Common myeloid progenitor, CD34-positive (primary cell): Measurements from ENCODE around the gene TMEM135.

Experiments used
- CTCF ChIA-PET: fragments of 350-600 bp; sonication (Branson Sonifier 250); formaldehyde crosslinking; loops from one replicate; lab custom pipeline; 2021; ENCODE audit warnings: antibody characterized with exemption; lab: Charles Lee
- POLR2A ChIA-PET: fragments of 350-600 bp; sonication (Branson Sonifier 250); formaldehyde crosslinking; loops from one replicate; lab custom pipeline; 2021; ENCODE audit warnings: antibody characterized with exemption; lab: Charles Lee
- DNase-seq, 3 donors: peaks; one replicate each; pipeline versions ENCODE4 v3.0.0 to v3.0.0-alpha.2; 2013
- H3K27ac ChIP-seq, 2 experiments: 1 replicate in 1 of 2; 2 replicates in 1 of 2; pipeline ENCODE4 v1.7.0; 2013; ENCODE audit warnings: inconsistent platforms in 2 of 2, low read length in 2 of 2, mild to moderate bottlenecking in 2 of 2, low read depth in 1 of 2, moderate library complexity in 1 of 2; ENCODE audit not compliant: severe bottlenecking in 2 of 2, insufficient read depth in 1 of 2, poor library complexity in 1 of 2
- H3K27me3 ChIP-seq, 5 experiments: replicated peaks in 2 of 5; 1 replicate in 3 of 5; 2 replicates in 2 of 5; pipeline versions ENCODE4 v1.6.1 to v1.7.0; 2013; ENCODE audit warnings: low read length in 4 of 5, mild to moderate bottlenecking in 2 of 5, moderate library complexity in 2 of 5, inconsistent platforms in 1 of 5; ENCODE audit not compliant: insufficient read depth in 5 of 5, control insufficient read depth in 4 of 5
- H3K36me3 ChIP-seq, 4 experiments: 1 replicate in 2 of 4; 2 replicates in 2 of 4; pipeline versions ENCODE4 v1.6.1 to v1.7.0; 2013; ENCODE audit warnings: low read length in 3 of 4, control low read depth in 1 of 4, mild to moderate bottlenecking in 1 of 4; ENCODE audit not compliant: control insufficient read depth in 4 of 4, insufficient read depth in 4 of 4
- H3K4me1 ChIP-seq, 4 experiments: 1 replicate in 3 of 4; 2 replicates in 1 of 4; pipeline versions ENCODE4 v1.6.1 to v1.7.1; 2013; ENCODE audit warnings: low read length in 3 of 4, mild to moderate bottlenecking in 3 of 4, control low read depth in 1 of 4, inconsistent platforms in 1 of 4, moderate library complexity in 1 of 4; ENCODE audit not compliant: control insufficient read depth in 4 of 4, insufficient read depth in 4 of 4; ENCODE audit errors: control extremely low read depth in 1 of 4
- H3K4me3 ChIP-seq, 7 experiments: 1 replicate in 4 of 7; 2 replicates in 3 of 7; pipeline versions ENCODE4 v1.5.1 to v1.7.0; 2013; ENCODE audit warnings: mild to moderate bottlenecking in 7 of 7, low read length in 6 of 7, moderate library complexity in 6 of 7, inconsistent platforms in 2 of 7, low read depth in 2 of 7, control low read depth in 1 of 7; ENCODE audit not compliant: insufficient read depth in 4 of 7, control insufficient read depth in 1 of 7; ENCODE audit errors: extremely low read depth in 1 of 7
- H3K9me3 ChIP-seq, 5 experiments: 1 replicate in 4 of 5; 2 replicates in 1 of 5; pipeline versions ENCODE4 v1.6.1 to v1.7.1; 2013; ENCODE audit warnings: low read length in 4 of 5, mild to moderate bottlenecking in 2 of 5, inconsistent platforms in 1 of 5, low read depth in 1 of 5, moderate library complexity in 1 of 5; ENCODE audit not compliant: control insufficient read depth in 4 of 5, insufficient read depth in 2 of 5; ENCODE audit errors: control extremely low read depth in 1 of 5
- WGBS: methylation state at CpG from one replicate; pipeline ENCODE4 v1.1.5; 2013; ENCODE audit not compliant: insufficient coverage; 5-methylcytosine and 5-hydroxymethylcytosine counted together

Gene TMEM135

GRCh38 chr11:87300640-87301380 is 263.1 kb downstream of the TMEM135 start:
- CTCF ChIA-PET: interaction anchor here (0.6 to 3.4 kb wide), 9 partner anchors 9 to 376 kb away, joined by 3 to 10 read pairs (median 3); partner anchors contain the start of gene FZD4
- no peak overlapping the region for H3K27ac ChIP-seq
- WGBS: 100% methylated on average over 2 of the region's 3 CpGs
- POLR2A ChIA-PET: no interaction called here
- peaks cover 0 to 3% (median 0%) of the 10 kb centered on the region in 5 experiments for H3K9me3 ChIP-seq
- no peak overlapping the region for H3K4me3 ChIP-seq
- H3K4me1 ChIP-seq: no peaks in the 10 kb centered on the region
- H3K27me3 ChIP-seq: no peaks in the 10 kb centered on the region
- peak in 2 of 3 donors; percentile 19 to 55 for DNase-seq
- H3K36me3 ChIP-seq: peaks cover 0 to 5% (median 0%) of the 10 kb centered on the region in 4 experiments

- ChIA-PET CTCF (interaction anchor here (0.8 to 3.4 kb wide), 5 partner anchors 306 to 377 kb away, joined by 3 to 10 read pairs (median 3); no protein-coding TSS in a partner anchor), POLR2A (no interaction called here)
- DNase-seq: no peak
- Histone ChIP-seq H3K27ac (no peak overlapping the region), H3K4me3 (no peak overlapping the region), H3K9me3 (peaks cover 0 to 3% (median 0%) of the 10 kb centered on the region in 5 experiments), H3K27me3 (no peaks in the 10 kb centered on the region), H3K4me1 (peaks cover 0 to 4% (median 0%) of the 10 kb centered on the region in 4 experiments), H3K36me3 (peaks cover 0 to 6% (median 0%) of the 10 kb centered on the region in 4 experiments)
- no CpG with 5 or more reads among the region's 2 CpGs for WGBS
Measured at GRCh38 chr11:87301785-87302540, 264.2 kb downstream of the TMEM135 start.

GRCh38 chr11:87304412-87304811 is 266.7 kb downstream of the TMEM135 start:
- Histone ChIP-seq H3K4me3 (no peak overlapping the region), H3K4me1 (peaks cover 0 to 4% (median 0%) of the 10 kb centered on the region in 4 experiments), H3K27ac (no peak overlapping the region), H3K9me3 (no peaks in the 10 kb centered on the region), H3K27me3 (no peaks in the 10 kb centered on the region), H3K36me3 (peaks cover 0 to 11% (median 0%) of the 10 kb centered on the region in 4 experiments)
- DNase-seq: no peak
- ChIA-PET CTCF (interaction anchor here (0.6 kb wide), 1 partner anchor 133 kb away, joined by 4 read pairs; no protein-coding TSS in a partner anchor), POLR2A (no interaction called here)
- no CpG with 5 or more reads among the region's 1 CpG for WGBS

- CTCF ChIA-PET: no interaction called here
- Histone ChIP-seq H3K36me3 (peaks cover 0 to 14% (median 0%) of the 10 kb centered on the region in 4 experiments), H3K4me3 (no peak overlapping the region), H3K27ac (no peak overlapping the region), H3K9me3 (no peaks in the 10 kb centered on the region), H3K4me1 (peaks cover 0 to 4% (median 0%) of the 10 kb centered on the region in 4 experiments), H3K27me3 (no peaks in the 10 kb centered on the region)
- POLR2A ChIA-PET: no interaction called here
- DNase-seq: no peak
- WGBS: no CpG with 5 or more reads among the region's 1 CpG
Measured at GRCh38 chr11:87306262-87306851, 268.6 kb downstream of the TMEM135 start.

GRCh38 chr11:87307101-87307500 is 269.4 kb downstream of the TMEM135 start:
- ChIA-PET CTCF (interaction anchor here (1.2 kb wide), 1 partner anchor 8 kb away, joined by 3 read pairs; no protein-coding TSS in a partner anchor), POLR2A (no interaction called here)
- H3K4me3 ChIP-seq: no peak overlapping the region
- no peaks in the 10 kb centered on the region for H3K9me3 ChIP-seq
- H3K27me3 ChIP-seq: no peaks in the 10 kb centered on the region
- peaks cover 0 to 14% (median 0%) of the 10 kb centered on the region in 4 experiments for H3K36me3 ChIP-seq
- no CpG with 5 or more reads among the region's 1 CpG for WGBS
- no peak for DNase-seq
- peaks cover 0 to 4% (median 0%) of the 10 kb centered on the region in 4 experiments for H3K4me1 ChIP-seq
- H3K27ac ChIP-seq: no peak overlapping the region

GRCh38 chr11:87315229-87315628 is 277.5 kb downstream of the TMEM135 start:
- ChIA-PET CTCF (no interaction called here), POLR2A (no interaction called here)
- no peaks in the 10 kb centered on the region for H3K27me3 ChIP-seq
- no peak for DNase-seq
- no peak overlapping the region for H3K27ac ChIP-seq
- H3K4me3 ChIP-seq: no peak overlapping the region
- H3K9me3 ChIP-seq: no peaks in the 10 kb centered on the region
- 100% methylated on average over 1 of the region's 2 CpGs for WGBS
- no peaks in the 10 kb centered on the region for H3K4me1 ChIP-seq
- H3K36me3 ChIP-seq: peaks cover 0 to 3% (median 2%) of the 10 kb centered on the region in 4 experiments
